CD4-positive, alpha-beta T cell treated with Interleukin-21 for 1 hour (primary cell): ENCODE measurements around the gene NAXE.
"Not testable (repeated sequence)": the region's sequence is repeated elsewhere in the genome, so short reads cannot be mapped to it uniquely, and the experiment has no call there.

Experiments
- DNase-seq: peaks from one replicate; pipeline ENCODE4 v3.0.0-alpha.2; 2020

NAXE gene

DNA sequence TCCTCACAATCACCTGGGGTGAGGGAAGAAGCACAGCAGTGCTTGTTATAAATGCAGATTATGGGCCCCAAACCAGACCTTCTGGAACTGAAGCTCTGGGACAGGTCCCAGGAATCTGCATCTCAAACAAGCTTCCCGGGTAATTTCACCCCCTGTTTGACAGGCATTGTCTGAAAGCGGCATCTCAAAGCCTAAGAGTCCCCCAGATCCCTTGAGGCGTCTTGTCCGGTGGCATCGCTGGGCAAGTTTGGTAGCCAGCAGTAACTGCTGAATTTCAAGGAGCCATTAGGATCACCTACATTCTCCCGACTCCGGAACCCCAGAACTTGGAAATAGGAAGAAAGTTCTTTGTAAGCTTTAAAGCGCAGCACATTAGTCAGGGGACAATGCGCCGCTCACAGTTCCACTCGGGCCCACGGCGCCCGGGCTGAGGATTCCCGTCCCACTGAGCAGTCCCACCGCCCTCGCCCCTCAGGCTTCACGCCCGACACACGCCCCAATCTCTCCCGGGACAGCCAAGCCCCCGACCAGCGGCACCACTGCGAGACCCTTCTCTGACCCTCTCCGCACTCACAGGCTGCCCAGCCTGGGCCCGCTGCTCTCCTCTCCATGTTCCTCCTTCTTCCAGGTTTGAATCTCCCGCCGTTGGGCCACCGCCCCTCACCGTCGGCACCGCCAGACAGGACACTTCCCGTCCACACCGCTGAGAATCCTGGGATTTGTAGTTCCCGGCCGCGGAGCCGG, 19.5 kb upstream of the NAXE start, which contains the start of gene IQGAP3:
Gene IQGAP3 (minus strand): TSS at position 647 of the 744 bp plus-strand sequence. CDS start 36 bp downstream, at position 611.
- DNase-seq: peak; percentile 82

DNA sequence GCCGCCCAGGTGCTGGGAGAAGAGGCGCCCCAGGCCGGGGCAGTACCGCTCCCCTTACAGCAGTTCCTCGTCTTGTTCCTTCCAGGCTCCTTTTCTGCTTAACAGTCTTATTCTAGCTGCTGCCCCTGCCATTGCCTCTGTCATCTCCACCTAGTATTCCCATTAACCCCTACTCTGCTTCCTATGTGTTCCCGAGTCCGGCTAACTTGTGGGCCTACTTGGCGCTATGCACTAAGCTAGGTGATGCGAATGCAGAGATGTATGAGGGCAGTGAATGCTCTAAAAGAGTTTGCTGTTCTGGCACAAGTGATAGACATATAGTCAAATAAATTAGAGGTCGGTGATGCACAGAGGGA, 18.9 kb upstream of the NAXE start:
- no peak for DNase-seq

DNA sequence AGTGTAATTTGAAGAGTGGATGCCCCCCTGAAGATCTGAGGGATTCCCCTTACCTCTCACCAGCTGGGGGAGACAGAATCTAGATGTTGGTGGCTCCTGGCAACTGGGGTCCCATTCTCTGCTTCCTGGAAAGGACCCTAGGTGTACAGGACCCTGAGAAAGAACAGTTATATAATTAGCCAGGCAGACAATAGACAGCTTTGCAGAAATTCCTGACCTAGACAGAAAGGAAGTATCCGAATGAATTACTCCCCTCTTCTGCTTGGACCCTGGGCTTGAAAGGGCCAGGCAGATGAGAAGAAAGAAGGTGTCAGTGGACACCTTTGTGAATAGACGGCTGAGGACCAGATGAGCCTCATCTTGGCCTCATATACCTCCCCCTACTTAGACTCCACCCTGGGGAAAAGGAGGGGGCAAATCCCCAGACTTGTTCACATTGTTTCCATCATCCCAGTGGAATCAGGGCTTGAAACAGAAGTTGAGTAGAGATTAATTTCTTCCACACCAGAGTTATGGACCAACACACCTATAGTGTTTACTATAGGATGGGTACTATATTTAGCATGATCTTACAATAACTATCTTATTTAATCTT, 17.4 kb upstream of the NAXE start:
- DNase-seq: no peak

DNA sequence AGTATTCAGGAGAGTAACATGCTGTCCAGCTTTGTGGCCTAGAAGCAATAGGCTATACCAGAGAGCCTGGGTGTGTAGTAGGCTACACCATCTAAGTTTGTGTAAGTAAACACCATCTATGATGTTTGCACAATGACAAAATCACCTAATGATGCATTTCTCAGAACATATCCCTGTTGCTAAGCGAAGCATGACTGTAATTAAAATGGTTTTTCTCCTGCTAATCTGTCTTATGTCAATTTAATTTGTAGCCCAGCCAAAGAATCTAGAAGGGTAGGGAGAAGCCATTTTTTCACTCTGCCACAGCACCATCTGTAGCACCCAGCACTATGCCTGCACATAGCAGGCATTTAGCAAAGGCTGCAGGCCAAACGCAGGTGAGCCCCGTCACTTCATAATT, 14.0 kb upstream of the NAXE start:
- no peak for DNase-seq

DNA sequence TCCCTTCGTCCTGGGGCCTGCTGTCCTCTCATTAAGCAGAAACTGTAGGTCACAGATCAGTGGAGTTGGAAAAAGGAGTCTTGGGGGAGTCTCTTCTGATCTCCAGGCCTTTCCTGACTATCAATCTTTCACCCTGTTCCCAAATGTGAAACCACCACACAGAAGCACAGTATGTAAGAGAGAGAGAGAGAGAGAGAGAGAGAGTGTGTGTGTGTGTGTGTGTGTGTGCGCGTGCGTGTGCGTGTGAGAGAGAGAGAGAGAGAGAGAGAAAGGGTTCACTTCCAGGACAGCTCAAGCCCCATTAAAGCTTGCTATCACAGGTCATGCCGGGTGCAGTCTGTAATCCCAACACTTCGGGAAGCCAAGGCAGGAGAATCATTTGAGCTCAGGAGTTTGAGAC, 13.5 kb upstream of the NAXE start:
- DNase-seq: no peak

DNA sequence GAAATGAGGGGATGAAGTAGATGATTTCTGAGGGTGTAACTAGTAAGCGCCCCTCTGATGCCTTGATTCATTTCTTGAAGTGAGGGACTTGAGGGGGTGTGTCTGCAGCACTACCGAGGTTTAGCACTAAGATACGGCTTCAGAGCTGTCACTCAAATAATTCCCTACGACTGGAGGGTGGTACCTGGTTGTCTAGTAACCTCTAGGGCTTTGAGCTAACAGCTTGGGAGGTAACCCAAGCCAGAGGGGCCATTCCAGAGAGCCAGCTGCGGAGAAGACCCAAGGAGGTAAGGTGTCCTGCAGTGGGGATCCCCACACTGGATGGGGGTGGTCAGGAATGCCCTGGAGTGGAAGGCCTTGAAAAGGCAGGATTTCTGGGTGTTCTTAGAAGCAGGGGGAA, 12.1 kb upstream of the NAXE start, which contains the start of gene TTC24:
Gene TTC24 (plus strand): TSS at position 252 of the 400 bp plus-strand sequence. CDS start 1,642 bp downstream, outside the sequence.
- DNase-seq: no peak

DNA sequence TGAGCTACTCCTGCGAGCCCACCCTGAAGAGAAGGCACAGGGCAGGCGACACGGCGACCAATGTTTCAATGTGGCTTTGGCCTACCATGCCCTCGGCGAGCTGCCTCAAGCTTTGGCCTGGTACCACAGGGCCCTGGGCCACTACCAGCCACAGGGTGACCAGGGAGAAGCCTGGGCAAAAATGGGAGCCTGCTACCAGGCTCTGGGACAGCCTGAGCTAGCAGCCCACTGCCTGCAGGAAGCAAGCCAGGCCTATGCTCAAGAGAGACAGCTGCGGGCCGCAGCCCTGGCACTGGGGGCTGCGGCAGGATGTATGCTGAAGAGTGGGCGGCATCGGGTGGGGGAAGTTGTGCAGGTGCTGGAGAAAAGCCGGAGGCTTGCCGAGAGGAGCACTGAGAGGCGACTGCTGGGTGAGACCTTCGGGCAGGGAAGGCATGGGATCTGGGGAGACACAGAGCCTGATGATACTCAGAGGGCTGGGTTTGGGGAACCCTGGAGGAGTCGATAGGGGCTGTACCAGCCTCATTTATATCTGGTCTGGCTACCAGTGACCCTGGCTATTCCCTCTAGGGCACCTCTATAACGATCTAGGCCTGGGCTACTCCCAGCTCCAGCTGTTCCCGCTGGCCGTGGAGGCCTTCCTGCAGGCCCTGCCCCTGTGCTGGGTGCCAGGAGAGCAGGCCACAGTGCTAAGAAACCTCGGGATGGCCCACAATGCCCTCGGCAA, 9.8 kb upstream of the NAXE start:
- DNase-seq: peak; percentile 32

DNA sequence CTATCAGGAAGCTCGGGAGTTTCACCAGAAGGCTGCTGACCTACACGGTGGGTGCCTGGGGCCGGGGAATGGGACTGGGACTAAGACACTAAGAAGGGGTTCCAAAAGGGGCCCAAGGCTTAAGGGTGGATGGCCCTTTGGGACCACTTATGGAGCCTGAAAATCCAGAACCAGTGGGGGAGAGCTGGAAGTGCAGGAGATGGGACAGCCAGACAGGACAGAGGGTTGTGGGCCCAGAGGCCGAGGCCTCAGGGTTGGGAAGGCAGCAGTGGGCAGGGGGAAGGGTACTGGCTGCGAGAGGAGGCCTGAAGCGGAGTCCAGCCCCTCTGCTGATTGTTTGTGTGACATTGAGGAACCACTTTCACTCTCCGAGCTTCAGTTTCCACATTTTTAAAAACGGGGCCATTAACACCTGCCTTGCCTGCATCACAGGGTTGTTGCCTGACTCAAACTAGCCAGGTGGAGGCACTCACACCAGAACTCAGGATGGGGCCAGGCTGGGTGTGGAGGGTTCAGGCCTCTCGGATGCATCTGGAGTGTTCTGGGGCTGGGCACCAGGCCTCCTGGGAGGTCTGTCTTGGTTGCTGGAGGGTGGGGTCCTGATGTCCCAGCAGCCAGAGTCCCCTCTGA, 9.1 kb upstream of the NAXE start:
- DNase-seq: peak; percentile 22

DNA sequence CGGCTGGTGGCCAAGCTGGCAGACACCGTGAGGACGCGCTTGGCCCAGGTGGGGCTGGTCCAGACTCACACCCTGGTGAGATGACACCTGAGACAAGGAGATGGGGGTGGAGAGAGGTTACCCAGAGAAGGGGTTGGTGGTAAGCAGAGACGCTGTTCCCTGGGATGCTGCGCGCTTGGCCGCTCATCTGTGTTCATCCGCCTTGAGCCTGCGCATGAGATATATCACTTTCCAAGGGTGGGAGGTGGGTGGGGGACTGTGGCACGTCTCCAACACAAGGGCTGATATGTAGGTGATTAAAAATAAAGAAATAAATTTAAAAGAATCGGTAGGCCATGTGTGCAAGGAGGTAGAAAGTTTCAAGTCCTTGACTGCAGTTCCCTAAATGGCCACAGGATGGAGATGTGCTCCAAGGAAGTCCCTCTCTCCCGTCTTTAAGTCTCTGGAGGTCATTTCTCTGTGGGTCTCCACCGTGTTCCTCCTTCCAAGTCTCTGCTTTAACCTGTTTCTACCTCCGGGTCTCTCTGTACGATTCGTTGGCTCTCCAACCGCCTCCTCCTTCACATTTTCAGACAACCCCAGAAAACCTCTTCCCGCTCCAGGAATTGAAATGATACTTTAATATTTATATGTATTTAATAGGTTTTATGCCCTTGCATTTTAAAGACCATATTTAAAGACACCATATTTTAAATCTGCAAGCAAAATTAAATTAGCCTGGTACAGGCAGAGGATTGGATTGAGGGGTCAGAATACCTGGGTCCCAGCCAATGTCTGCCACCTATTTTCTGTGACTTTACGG, 7.6 kb upstream of the NAXE start:
- DNase-seq: peak; percentile 82

DNA sequence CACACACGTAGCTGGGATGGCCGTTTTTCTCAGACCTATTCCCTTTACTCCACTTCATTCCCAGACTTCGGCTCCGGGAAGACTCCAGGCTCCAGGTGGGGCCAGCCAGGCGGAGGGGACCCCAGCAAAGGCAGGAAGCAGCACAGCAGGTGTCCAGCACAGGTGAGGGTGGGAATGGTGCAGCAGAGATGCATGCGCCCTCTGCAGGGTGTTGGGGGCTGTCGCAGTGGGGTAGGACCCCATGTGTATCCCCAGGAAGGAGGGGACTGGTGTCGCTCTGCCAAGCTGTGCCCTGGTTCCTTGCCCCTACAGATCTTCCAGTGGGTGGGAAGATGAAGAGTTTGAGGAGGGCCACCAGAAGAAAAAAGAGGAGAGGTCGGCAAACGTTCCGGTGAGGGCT, 6.8 kb upstream of the NAXE start:
- no peak for DNase-seq

DNA sequence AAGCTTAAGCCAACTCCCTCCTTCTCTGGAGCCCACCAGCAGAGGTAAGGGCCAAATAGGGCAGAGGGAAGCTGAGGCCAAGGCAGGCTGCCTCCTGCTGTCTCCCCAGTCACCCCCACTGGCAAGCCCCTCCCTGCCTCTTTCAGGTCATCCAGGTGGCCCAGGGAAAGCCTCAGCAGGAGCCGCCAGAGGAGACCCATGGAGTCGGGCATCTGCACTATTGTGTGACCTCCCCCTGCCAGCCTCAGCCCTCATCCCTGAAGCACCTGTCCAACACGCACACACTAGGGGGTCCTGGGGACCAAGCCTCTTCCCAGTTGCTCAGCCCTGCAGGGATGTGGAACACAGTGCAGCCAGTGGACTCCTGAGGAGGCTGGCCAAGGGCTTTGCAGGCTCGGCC, 5.3 kb upstream of the NAXE start:
- no peak for DNase-seq

DNA sequence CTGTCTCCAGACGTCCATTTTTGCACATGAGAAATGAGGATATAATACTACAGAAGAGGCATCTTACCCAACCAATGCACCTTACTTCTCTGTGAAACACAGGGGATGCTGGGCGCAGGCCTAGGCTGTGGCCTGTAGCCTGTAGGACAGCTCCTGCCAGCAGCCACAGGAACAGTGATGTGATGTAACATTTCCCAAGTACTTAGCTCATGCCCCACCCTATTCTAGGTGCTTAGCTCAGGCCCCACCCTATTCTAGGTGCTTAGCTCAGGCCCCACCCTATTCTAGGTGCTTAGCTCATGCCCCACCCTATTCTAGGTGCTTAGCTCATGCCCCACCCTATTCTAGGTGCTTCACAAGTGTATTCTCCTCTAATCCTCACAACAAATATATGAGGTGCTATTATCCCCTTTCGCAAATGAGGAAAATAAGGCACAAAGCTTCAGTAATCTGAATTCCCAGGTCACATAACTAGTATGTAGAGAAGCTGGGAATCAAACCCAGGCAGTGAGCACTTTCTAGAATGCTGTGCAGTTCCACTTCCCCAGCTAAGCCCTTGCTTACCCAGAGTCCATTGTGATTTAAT, 4.6 kb upstream of the NAXE start:
- no peak for DNase-seq

DNA sequence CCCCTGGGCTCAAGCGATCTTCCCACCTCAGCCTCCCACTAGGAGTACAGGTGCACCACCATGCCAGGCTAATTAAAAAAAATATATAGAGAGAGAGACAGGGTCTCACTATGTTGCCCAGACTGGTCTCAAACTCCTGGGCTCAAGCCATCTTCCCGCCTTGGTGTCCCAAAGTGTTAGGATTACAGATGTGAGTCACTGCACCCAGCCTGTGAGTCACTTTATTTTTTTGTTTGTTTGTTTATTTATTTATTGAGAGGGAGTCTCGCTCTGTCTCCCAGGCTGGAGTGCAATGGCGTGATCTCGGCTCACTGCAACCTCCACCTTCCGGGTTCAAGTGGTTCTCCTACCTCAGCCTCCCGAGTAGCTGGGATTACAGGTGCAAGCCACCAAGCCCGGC, 3.6 kb upstream of the NAXE start:
- not testable (repeated sequence) for DNase-seq

DNA sequence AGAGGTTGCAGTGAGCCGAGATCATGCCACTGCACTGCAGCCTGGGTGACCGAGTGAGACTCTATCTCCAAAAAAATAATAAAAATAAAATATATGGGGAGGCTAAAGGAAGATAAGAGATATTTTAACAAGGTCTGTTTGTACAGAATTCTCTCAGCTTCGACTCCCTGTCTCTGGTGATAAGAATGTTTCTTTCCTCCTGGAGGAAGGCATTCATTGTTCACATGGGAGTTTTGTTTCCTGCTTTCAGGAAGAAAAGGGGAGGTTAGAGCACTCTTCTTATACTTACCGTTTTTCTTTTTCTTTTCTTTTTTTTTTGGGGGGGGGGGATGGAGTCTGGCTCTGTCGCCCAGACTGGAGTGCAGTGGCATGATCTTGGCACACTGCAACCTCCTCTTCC, 2.0 kb upstream of the NAXE start:
- DNase-seq: no peak

DNA sequence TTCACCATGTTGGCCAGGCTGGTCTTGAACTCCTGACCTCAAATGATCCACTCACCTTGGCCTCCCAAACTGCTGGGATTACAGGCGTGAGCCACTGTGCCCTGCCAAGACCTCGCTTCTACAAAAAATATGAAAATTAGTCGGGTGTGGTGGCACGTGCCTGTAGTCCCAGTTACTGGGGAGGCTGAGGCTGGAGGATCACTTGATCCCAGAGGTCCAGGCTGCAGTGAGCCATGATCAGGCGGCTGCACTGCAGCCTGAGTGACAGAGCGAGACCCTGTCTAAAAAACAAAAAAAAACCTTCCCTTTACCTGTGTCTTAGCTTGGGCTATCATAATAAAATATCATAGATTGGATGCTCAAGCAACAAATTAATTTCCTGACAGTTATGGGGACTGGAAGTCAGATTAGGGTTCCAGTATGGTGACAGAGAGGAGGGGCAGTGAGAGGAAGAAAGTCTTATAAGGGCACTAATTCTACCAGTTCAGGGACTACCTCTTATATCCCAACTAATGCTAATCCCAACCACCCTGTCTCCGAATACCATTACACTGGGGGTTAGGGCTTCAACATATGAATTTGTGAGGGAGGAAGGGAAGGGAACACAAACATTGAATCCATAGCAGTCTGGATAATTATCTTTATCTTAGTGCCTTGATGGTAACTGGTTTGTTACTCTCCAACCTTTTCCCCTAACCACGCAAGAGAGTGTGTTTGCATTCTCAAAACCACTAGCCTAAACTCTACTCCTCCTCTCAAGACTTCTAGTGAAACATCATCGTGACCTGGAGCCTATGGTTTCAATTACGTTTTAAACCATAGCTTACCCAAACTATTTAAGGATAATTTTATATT, 1.0 kb upstream of the NAXE start:
- DNase-seq: no peak

DNA sequence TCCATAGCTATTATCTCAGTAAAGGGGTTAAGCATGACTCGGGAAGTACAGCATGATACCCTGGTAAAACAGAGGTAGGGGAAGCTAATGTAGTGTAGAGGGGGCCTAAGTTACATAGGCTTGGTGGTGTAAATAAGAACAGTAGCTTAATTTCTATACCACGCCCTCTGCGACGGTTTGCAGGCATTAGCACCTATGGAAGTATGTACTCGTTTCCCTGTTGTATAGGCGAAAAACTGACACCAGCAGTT, 470 bp upstream of the NAXE start:
- DNase-seq: no peak

DNA sequence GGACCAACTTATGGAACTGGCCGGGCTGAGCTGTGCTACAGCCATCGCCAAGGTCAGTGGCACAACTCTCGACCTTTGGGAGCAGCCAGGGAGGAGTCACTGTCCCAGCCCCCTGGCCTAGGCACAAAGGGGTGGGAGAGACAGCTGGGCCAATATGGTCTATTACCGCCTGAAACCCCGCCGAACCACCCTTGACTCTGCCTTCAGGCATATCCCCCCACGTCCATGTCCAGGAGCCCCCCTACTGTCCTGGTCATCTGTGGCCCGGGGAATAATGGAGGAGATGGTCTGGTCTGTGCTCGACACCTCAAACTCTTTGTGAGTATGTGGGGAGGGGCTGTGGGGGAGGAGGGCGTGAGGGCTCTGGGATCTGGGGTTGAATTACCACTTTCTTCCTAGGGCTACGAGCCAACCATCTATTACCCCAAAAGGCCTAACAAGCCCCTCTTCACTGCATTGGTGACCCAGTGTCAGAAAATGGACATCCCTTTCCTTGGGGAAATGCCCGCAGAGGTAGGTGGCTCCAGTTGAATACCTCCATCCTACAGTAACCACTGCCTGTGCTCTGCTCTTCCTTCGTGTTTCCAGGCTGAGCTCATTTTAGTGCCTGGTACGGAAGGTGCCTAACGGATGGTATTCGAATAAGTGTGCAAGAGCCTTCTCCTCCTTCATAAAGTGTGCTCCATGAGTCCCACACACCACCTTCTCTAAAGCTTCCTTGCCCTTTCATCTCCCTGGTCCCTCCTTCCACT, 758 bp downstream of the NAXE start:
- DNase-seq: no peak

DNA sequence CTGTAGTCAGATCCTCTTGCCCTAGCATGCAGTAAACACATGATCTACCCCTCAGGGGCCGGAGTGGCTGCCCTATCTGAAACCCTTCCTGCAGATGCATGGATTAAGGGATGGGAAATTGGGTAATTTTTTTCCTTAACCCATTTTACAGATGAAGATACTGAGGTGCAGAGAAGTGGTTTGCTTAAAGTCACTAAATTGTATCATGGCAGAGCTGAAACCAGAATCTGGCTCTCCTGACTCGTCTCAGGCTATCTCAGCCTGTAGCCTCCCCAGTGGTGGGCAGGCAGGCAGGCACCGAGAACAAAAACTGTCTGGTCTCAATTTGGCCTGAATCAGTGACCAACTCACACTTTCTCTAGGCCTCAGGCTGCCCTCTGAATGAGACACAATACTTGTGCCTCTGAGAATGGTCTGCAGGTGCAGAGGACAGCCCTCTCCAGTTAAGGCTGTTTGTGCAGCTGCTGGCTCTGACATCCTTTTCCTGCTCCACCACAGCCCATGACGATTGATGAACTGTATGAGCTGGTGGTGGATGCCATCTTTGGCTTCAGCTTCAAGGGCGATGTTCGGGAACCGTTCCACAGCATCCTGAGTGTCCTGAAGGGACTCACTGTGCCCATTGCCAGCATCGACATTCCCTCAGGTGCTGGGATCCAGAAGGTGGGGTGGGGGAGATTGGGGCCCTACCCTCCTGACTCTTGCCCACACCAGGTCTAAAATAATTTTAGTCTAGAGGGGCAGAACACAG, 1.5 kb downstream of the NAXE start:
- DNase-seq: no peak

DNA sequence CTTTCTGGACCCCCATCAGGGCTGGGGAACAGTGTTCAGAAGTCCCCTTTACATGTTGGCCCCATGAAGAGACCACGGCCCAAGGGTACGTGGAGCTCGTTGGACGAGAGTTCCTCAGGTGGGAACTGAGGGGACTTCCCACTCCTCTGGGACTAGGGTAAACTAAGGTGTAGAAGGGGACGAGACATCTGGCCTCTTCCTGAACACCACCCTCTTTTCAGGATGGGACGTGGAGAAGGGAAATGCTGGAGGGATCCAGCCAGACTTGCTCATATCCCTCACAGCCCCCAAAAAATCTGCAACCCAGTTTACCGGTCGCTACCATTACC, 2.0 kb downstream of the NAXE start:
- DNase-seq: no peak

DNA sequence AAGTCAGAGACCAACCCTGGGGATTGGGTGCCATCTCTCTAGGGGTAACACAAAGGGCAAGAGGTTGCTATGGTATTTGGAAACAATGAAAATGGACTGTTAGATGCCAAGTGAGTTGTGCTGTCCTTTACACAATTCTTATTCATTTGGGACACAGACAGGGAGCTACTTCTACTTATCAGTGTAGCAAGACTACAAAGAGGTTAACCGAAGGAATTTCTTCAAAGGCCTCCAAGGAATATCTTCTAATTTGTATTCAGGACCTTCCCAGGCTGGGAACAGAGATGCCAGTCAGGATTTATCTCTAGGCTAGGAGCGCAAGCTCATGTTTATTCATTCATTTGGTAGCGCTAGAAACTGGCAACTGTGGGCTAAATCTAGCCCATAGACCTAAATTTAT, 2.6 kb downstream of the NAXE start:
- no peak for DNase-seq
